ENCODE measurements around the gene PXDN.
A peak's percentile ranks its signal among the peaks of the same experiment; 100 is the strongest.

The PXDN gene

GRCh38 chr2:1598041-1598710, 146.1 kb downstream of the PXDN start:
- DNase-seq (ENCODE audit: low spot score), result no peak

GRCh38 chr2:1595274-1595673, 149.0 kb downstream of the PXDN start:
- no peak for DNase-seq (ENCODE audit: low spot score)

- no peak for DNase-seq (ENCODE audit: low spot score)
Observed at GRCh38 chr2:1594373-1595171, 149.7 kb downstream of the PXDN start.

GRCh38 chr2:1594123-1594372, 150.3 kb downstream of the PXDN start:
- DNase-seq (ENCODE audit: low spot score), result no peak

- no peak for DNase-seq (ENCODE audit: low spot score)
Observed at GRCh38 chr2:1593371-1594122, 150.8 kb downstream of the PXDN start.

- DNase-seq (ENCODE audit: low spot score), result peak; percentile 84
Observed at GRCh38 chr2:1591978-1592907, 152.1 kb downstream of the PXDN start.

- no peak for DNase-seq (ENCODE audit: low spot score)
Observed at GRCh38 chr2:1591461-1591770, 152.9 kb downstream of the PXDN start.

GRCh38 chr2:1590596-1591460, 153.5 kb downstream of the PXDN start:
- DNase-seq (ENCODE audit: low spot score), result no peak

GRCh38 chr2:1588978-1589621, 155.2 kb downstream of the PXDN start:
- DNase-seq (ENCODE audit: low spot score), result no peak

GRCh38 chr2:1588051-1588977, 156.0 kb downstream of the PXDN start:
- DNase-seq (ENCODE audit: low spot score), result no peak

- DNase-seq (ENCODE audit: low spot score), result no peak
Observed at GRCh38 chr2:1586923-1587840, 157.1 kb downstream of the PXDN start.

- no peak for DNase-seq (ENCODE audit: low spot score)
Observed at GRCh38 chr2:1586251-1586922, 157.9 kb downstream of the PXDN start.

- no peak for DNase-seq (ENCODE audit: low spot score)
Observed at GRCh38 chr2:1585635-1586034, 158.7 kb downstream of the PXDN start.

- DNase-seq (ENCODE audit: low spot score), result no peak
Observed at GRCh38 chr2:1584691-1585485, 159.4 kb downstream of the PXDN start.

- DNase-seq (ENCODE audit: low spot score), result no peak
Observed at GRCh38 chr2:1584051-1584531, 160.2 kb downstream of the PXDN start.

GRCh38 chr2:1582891-1583341, 161.4 kb downstream of the PXDN start:
- no peak for DNase-seq (ENCODE audit: low spot score)

Measured in ecto neural progenitor cell (in vitro differentiated cells).